Myometrial cell (primary cell): Measurements from ENCODE around the gene LSG1. TPM values are rescaled to one million over a fixed set of nuclear protein-coding genes. Genes with fewer than 3 reads are reported as not detected.

Source experiments
- total RNA-seq: library from RNA; depleted of rRNA; stranded (reverse); fragments of >200 nt; gene quantifications from 2 replicates; pipeline ENCODE4 v1.2.3, GENCODE V29; 2015

Gene LSG1
- 13.8 and 17.0 TPM in 2 replicates for total RNA-seq

GRCh38 chr3:194671900-194672808 is at the start of gene LSG1:
Gene LSG1, minus strand, starts transcription at chr3:194672191. Its CDS starts 29 bp downstream, at chr3:194672162.

GRCh38 chr3:194685718-194686413 is 13.9 kb upstream of the LSG1 start, which contains the start of gene FAM43A:
Gene FAM43A, plus strand, starts transcription at chr3:194685883. Its CDS starts 944 bp downstream, at chr3:194686827.

DNA sequence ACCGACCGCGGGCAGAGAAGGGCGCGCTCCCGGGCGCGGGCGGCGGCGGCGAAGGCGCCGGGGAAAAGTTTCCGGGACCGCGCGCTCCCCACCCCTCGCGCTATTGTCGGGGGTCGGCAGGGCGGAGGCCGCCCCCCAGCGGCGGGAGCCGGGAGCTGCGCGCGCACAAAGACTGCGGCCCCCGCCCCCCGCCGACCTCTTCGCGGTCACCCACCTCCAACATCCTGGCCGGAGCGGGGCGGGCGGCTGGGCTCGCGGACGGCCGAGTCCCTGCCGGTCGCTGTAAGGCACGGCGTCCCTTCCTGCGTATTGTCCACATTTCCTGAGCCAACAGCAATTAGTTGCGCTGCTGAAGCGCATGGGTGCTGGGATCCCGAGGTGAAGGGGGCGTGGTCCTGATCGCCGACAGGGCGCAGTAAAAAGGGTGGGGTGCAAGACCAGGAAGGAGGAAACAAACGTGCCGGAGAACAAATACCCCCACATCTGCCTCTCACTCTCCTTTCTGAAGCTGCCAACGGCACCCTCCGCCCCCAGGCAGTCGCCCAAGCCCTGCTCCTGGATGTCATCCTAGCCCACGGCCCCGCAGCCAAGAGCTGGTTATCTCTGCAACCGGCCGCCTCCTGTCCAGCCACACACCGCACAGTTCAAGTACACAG is 38.5 kb downstream of the LSG1 start, which contains the start of gene TMEM44:
TMEM44 (minus strand) TSS at position 71 of the 656 bp plus-strand sequence. CDS start 204 bp downstream, outside the sequence.

Other genes with a start within 250 kb of the LSG1 start
- 36.6 and 65.4 TPM in 2 replicates for gene ATP13A3, start 185.2 kb downstream of the LSG1 start, total RNA-seq
- 6.3 and 12.6 TPM in 2 replicates for gene TMEM44, start 38.8 kb downstream of the LSG1 start, total RNA-seq
- 2.7 and 6.1 TPM in 2 replicates for gene FAM43A, start 13.7 kb upstream of the LSG1 start, total RNA-seq